HG03060 (cell line): ENCODE data around the gene CASK.

ENCODE experiments used
- ATAC-seq: cut with Tn5 transposase; IDR thresholded peaks from one replicate; pipeline ENCODE4 v1.9.1; 2021; ENCODE audit warnings: low read depth, moderate number of reproducible peaks; ENCODE audit not compliant: unreplicated experiment

CASK gene

DNA sequence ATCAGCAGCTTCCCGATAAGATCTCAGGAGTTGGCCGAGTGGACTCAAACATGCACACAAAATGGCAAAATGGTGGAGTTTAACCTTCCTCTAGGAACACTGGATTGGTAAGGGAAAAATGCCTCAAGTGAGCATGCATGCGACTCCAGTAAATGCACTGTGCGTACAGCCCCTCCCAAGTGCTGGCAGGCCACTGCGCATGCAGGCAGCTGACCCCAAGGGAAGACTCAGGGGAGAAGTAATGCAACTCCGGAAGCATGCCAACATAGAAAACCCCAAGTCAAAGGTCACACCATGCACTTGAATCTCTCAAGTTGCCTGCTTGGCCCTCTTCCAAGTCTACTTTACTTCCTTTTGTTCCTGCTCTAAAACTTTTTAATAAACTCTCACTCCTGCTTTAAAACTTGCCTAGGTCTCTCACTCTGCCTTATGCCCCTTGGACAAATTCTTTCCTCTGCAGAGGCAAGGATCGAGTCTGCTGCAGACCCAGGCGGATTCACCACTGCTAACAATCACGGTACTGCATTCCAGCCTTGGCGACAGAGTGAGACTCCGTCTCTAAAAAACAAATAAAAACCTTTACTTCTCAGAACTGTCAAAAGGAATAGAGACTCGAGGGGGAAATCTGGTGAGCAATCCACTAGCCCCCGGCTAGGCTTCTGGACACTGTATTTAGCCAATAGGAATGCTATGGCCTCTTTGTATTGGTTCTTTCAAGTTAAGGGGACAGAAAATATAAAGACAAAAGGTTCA, 442.7 kb downstream of the CASK start:
- no peak for ATAC-seq

DNA sequence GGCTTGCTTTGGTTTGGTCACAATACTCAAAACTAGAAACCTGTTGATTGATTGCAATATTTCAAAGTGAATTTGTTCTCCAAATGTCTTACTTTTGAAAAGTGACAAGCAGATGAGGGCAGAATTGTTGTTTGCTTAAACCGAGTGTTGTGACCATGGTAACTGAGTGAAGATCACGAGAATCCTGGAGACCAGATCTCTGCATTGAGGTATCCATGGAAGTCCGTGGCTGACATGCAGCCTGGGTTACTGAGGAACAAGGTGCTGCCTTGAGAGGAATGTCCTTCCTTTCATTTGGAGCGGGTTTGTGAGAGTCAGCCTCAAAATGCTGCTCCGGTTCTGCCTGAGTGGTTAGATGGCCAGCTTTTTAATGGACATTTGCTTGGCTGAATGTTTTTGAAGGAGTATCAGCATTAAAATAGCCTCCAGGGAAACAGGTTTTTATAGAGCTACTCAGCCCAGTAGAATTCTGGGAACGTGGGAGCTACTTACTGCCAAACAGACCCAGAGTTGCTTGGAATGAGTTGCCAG, 444.9 kb downstream of the CASK start:
- no peak for ATAC-seq

DNA sequence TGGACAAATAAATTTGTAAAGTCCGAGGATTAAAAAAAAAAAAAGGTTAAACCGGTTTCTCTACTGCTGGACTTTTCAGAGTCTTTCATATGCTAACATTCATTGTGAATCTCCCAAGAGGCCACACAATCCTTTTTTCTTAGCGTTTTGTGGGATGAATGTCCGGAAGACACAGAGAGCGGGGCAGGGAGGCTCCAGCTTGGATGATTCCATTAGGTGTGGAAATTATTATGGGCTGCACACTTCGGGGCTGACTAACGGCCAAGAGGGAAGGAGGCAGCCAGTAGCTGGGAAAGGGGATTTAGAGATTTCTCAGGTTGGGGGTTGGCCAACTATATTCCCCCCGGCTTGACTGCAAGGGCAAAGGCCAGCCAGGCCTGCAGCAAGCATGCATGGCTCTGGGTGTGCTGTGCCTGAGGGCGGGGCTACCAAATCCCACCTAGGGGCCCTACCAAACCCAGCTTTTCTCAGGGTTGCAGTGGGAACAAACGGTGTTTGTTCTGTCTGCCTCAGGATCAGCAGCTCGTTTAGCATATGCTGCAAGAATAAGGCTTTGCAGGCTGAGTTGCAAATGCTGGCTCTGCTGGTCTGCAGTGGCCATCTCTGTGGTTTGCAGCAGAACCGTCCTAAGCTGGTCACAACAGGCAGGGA, 447.6 kb downstream of the CASK start:
- no peak for ATAC-seq

- ATAC-seq, result no peak
Measured at GRCh38 chrX:41475191-41475590, 448.2 kb downstream of the CASK start.

- ATAC-seq, result no peak
Measured at GRCh38 chrX:41474726-41475100, 448.6 kb downstream of the CASK start.

DNA sequence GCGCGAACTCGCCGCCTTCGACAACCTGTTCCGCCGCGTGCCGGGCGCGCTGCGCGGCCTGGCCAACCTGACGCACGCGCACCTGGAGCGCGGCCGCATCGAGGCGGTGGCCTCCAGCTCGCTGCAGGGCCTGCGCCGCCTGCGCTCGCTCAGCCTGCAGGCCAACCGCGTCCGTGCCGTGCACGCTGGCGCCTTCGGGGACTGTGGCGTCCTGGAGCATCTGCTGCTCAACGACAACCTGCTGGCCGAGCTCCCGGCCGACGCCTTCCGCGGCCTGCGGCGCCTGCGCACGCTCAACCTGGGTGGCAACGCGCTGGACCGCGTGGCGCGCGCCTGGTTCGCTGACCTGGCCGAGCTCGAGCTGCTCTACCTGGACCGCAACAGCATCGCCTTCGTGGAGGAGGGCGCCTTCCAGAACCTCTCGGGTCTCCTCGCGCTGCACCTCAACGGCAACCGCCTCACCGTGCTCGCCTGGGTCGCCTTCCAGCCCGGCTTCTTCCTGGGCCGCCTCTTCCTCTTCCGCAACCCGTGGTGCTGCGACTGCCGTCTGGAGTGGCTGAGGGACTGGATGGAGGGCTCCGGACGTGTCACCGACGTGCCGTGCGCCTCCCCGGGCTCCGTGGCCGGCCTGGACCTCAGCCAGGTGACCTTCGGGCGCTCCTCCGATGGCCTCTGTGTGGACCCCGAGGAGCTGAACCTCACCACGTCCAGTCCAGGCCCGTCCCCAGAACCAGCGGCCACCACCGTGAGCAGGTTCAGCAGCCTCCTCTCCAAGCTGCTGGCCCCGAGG, 449.2 kb downstream of the CASK start:
- no peak for ATAC-seq

GRCh38 chrX:41472231-41472815, 451.0 kb downstream of the CASK start:
- ATAC-seq, result no peak

DNA sequence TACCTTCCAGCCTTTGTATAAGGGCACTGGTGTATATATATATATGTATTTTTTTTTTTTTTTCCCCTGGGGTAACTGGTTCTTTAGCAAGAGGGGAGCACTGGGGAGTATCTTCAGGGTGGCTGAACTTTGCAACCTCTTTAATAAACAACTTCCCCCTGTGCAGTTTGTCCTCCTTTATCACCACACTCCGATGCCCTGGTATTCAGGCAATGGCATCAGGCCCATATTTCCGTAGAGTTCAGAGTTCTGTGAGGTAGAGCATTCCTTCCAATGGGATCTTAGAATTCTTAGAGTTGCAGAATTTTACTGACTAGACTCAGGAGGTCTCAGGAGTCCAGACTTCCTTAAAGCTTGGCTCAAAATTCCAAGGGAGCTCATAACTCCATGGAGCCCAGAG, 451.6 kb downstream of the CASK start:
- ATAC-seq, result no peak

DNA sequence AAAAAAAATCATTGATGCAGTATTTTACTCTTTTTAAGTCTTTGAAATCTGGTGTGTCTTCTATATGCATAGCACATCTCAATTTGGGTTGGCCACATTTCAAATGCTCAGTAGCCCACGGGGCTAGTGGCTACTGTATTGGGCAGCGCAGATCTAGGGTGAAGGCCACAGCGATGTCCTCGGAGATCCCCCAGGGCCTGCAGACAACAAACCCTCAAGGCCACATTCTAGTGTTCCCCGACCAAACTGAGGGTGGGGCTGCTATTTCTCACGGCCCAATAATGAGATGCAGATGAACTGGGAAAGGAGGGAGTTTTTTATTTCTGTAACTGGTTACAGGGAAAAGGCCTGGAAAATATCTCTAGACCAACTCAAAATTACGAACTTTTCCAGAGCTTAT, 452.6 kb downstream of the CASK start:
- no peak for ATAC-seq

DNA sequence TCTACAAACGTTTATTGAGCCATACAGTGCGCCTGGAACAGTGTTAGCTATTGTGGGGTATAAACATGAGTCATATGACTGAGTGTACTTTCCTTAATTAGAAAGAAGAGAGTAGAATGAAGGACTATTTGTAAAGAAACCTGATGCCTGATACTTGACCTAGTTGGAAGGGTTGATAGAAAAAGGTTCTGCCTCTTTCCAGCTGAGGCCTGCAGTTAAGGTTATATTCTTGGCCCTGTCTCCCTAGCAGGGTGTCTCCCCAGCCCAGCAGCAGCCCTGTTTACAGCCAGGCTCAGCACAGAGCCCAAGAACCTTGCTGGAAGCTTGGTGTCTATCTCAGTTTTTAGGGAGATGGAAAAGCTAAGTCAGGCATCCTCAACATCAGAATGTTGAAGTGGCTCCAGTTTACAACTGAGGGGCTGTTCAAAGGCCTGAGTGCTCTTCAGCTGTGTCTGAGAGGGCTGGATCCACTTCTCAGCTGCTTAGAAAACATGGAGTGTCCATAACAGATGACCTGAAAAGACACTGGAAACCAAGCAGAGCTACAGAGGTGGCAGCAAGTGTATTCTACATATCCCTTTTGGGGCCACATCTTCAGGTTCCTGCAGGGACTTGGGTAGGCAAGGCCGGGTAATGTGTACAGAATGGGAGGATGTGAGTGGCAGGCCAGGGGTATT, 454.6 kb downstream of the CASK start:
- no peak for ATAC-seq
